HEK293 (cell line): Measurements from ENCODE around the gene PET117.

ENCODE experiments used
- CTCF ChIA-PET: fragments of 350-600 bp; formaldehyde crosslinking; extraction: SDS; loops from one replicate; lab custom pipeline; 2021; ENCODE audit warnings: antibody characterized with exemption; lab: Yijun Ruan, JAX
- POLR2A ChIA-PET: fragments of 300-600 bp; formaldehyde crosslinking; extraction: SDS; loops from one replicate; lab custom pipeline; 2020; ENCODE audit warnings: antibody characterized with exemption, inconsistent platforms; lab: Yijun Ruan, JAX
- H3K27ac ChIP-seq: fragments of 200-500 bp; sonication (Bioruptor generic); 2 replicates; pipeline ENCODE4 v1.5.1; 2014; ENCODE audit warnings: low read depth, low read length, control low read depth, inconsistent platforms; ENCODE audit errors: extremely low read depth
- H3K36me3 ChIP-seq, 2 experiments: fragments of 200-500 bp in 1 of 2; sonication (Bioruptor generic) in 1 of 2; 1 replicate in 1 of 2; 2 replicates in 1 of 2; pipeline ENCODE4 v1.5.1; 2014 to 2017; ENCODE audit warnings: inconsistent platforms in 2 of 2, low read length in 2 of 2; ENCODE audit not compliant: control insufficient read depth in 2 of 2, insufficient read depth in 1 of 2
- H3K4me1 ChIP-seq: fragments of 200-500 bp; sonication (Bioruptor generic); 2 replicates; pipeline ENCODE4 v1.5.1; 2014; ENCODE audit warnings: mild to moderate bottlenecking, low read length, inconsistent platforms; ENCODE audit not compliant: control insufficient read depth, insufficient read depth
- H3K4me3 ChIP-seq: 2 replicates; pipeline ENCODE4 v1.5.1; 2011; ENCODE audit warnings: low read depth, mild to moderate bottlenecking, control low read depth, low read length, moderate library complexity
- H3K9me3 ChIP-seq: fragments of 200-500 bp; sonication (Bioruptor generic); 2 replicates; pipeline ENCODE4 v1.5.1; 2014; ENCODE audit warnings: low read depth, low read length, inconsistent platforms; ENCODE audit not compliant: control insufficient read depth, insufficient read depth
- GLI2 ChIP-seq: fragments of 450-650 bp; formaldehyde crosslinking; IDR thresholded peaks from 2 replicates; pipeline ENCODE4; 2017; ENCODE audit warnings: missing biosample characterization, missing genetic modification characterization, low read depth, borderline replicate concordance
- GLIS2 ChIP-seq: fragments of 450-650 bp; formaldehyde crosslinking; IDR thresholded peaks from 2 replicates; pipeline ENCODE4 v1.5.1; 2016; ENCODE audit warnings: missing biosample characterization, missing genetic modification characterization
- MEIS1 ChIP-seq: sonication (generic); formaldehyde crosslinking; IDR thresholded peaks from 2 replicates; pipeline ENCODE4 v1.8.1; 2022; ENCODE audit warnings: missing genetic modification reagents, mild to moderate bottlenecking, borderline replicate concordance
- SP2 ChIP-seq: fragments of 450-650 bp; formaldehyde crosslinking; IDR thresholded peaks from 2 replicates; pipeline ENCODE4 v1.5.1; 2016; ENCODE audit warnings: missing biosample characterization, missing genetic modification characterization
- TCF7L2 ChIP-seq: IDR thresholded peaks from 2 replicates; pipeline ENCODE4 v1.6.1; 2011; ENCODE audit warnings: low read depth, mild to moderate bottlenecking, inconsistent platforms, low read length, moderate library complexity, borderline replicate concordance
- TRIM28 ChIP-seq: IDR thresholded peaks from 2 replicates; pipeline ENCODE4 v1.6.1; 2011; ENCODE audit warnings: low read length, control low read depth, borderline replicate concordance
- YY2 ChIP-seq: fragments of 450-650 bp; formaldehyde crosslinking; IDR thresholded peaks from 2 replicates; pipeline ENCODE4 v1.5.1; 2016; ENCODE audit warnings: missing biosample characterization, missing genetic modification characterization
- ZBTB7A ChIP-seq: fragments of 450-650 bp; formaldehyde crosslinking; IDR thresholded peaks from 2 replicates; pipeline ENCODE4 v1.5.1; 2016; ENCODE audit warnings: low read depth, missing biosample characterization, missing genetic modification characterization
- ZFP41 ChIP-seq: fragments of 450-650 bp; formaldehyde crosslinking; IDR thresholded peaks from 2 replicates; pipeline ENCODE4 v1.5.1; 2016; ENCODE audit warnings: missing biosample characterization, missing genetic modification characterization, borderline replicate concordance
- ZNF121 ChIP-seq: fragments of 450-650 bp; formaldehyde crosslinking; IDR thresholded peaks from 2 replicates; pipeline ENCODE4 v1.5.1; 2016; ENCODE audit warnings: missing biosample characterization, missing genetic modification characterization
- ZNF335 ChIP-seq: fragments of 450-650 bp; formaldehyde crosslinking; conservative IDR thresholded peaks from 2 replicates; pipeline ENCODE4 v1.5.1; 2016; ENCODE audit warnings: missing biosample characterization, missing genetic modification characterization
- ZNF366 ChIP-seq: fragments of 450-650 bp; formaldehyde crosslinking; conservative IDR thresholded peaks from 2 replicates; pipeline ENCODE4 v1.5.1; 2016; ENCODE audit warnings: missing biosample characterization, missing genetic modification characterization
- ZNF423 ChIP-seq: fragments of 450-650 bp; formaldehyde crosslinking; IDR thresholded peaks from 2 replicates; pipeline ENCODE4 v1.5.1; 2016; ENCODE audit warnings: missing biosample characterization, missing genetic modification characterization
- ZNF707 ChIP-seq: fragments of 450-650 bp; formaldehyde crosslinking; IDR thresholded peaks from 2 replicates; pipeline ENCODE4 v1.5.1; 2016; ENCODE audit warnings: missing biosample characterization, missing genetic modification characterization
- ZNF776 ChIP-seq: fragments of 450-650 bp; formaldehyde crosslinking; IDR thresholded peaks from 2 replicates; pipeline ENCODE4 v1.5.0; 2017; ENCODE audit warnings: missing biosample characterization, missing genetic modification characterization, borderline replicate concordance
- TF ChIP-seq, protein P1 (sequence below): fragments of 450-650 bp; formaldehyde crosslinking; IDR thresholded peaks from 2 replicates; pipeline ENCODE4 v1.5.1; 2016; ENCODE audit warnings: missing biosample characterization, missing genetic modification characterization
- TF ChIP-seq, protein P2 (sequence below): fragments of 450-650 bp; formaldehyde crosslinking; IDR thresholded peaks from 2 replicates; pipeline ENCODE4; 2016; ENCODE audit warnings: missing biosample characterization, missing genetic modification characterization
- TF ChIP-seq, protein P3 (sequence below): fragments of 450-650 bp; formaldehyde crosslinking; IDR thresholded peaks from 2 replicates; pipeline ENCODE4 v1.5.1; 2017; ENCODE audit warnings: missing biosample characterization, missing genetic modification characterization
- TF ChIP-seq, protein P4 (sequence below): fragments of 450-650 bp; formaldehyde crosslinking; IDR thresholded peaks from 2 replicates; pipeline ENCODE4 v1.5.1; 2017; ENCODE audit warnings: missing biosample characterization, missing genetic modification characterization
- TF ChIP-seq, protein P5 (sequence below): fragments of 450-650 bp; formaldehyde crosslinking; IDR thresholded peaks from 2 replicates; pipeline ENCODE4 v1.5.1; 2016; ENCODE audit warnings: missing biosample characterization, missing genetic modification characterization
- TF ChIP-seq, protein P6 (sequence below): fragments of 450-650 bp; formaldehyde crosslinking; IDR thresholded peaks from 2 replicates; pipeline ENCODE4 v1.5.1; 2017; ENCODE audit warnings: missing biosample characterization, missing genetic modification characterization

Gene PET117

DNA sequence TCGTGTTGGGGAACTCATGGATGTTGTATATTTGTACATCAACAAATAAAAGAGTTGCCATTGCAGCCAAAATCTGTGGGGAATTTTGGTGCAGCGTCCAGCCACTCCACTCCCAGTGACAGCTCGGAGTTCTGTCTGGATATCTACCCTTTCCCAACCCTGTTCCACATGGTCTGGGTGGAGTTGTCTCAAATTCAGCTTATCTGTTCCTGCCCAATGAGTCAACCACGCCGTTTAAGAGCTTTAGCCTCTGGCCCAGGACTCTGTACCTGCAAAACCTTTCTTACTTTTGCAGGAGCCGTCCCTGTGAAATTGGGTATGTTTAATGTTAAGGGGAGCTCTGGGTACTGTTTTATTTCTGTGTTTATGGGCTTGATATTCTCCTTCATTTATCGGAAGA lies 46.0 kb upstream of the PET117 start:
- Histone ChIP-seq H3K4me1 (no peaks in the 10 kb centered on the region), H3K27ac (no peak overlapping the region), H3K9me3 (no peaks in the 10 kb centered on the region), H3K4me3 (no peak overlapping the region), H3K36me3 (no peaks in the 10 kb centered on the region)
- CTCF ChIA-PET, result interaction anchor here (1.2 kb wide), 1 partner anchor 184 kb away, joined by 3 read pairs; no protein-coding TSS in a partner anchor
- POLR2A ChIA-PET, result no interaction called here
- TF ChIP-seq, protein P1, sequence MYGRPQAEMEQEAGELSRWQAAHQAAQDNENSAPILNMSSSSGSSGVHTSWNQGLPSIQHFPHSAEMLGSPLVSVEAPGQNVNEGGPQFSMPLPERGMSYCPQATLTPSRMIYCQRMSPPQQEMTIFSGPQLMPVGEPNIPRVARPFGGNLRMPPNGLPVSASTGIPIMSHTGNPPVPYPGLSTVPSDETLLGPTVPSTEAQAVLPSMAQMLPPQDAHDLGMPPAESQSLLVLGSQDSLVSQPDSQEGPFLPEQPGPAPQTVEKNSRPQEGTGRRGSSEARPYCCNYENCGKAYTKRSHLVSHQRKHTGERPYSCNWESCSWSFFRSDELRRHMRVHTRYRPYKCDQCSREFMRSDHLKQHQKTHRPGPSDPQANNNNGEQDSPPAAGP (tag by site-specific recombination), result no peak
- TF ChIP-seq TRIM28 (no peak), ZNF335 (no peak), YY2 (tag by site-specific recombination) (no peak), ZNF423 (tag by site-specific recombination) (no peak), ZNF707 (tag by site-specific recombination) (no peak), GLIS2 (tag by site-specific recombination) (no peak)
- TF ChIP-seq, protein P2, sequence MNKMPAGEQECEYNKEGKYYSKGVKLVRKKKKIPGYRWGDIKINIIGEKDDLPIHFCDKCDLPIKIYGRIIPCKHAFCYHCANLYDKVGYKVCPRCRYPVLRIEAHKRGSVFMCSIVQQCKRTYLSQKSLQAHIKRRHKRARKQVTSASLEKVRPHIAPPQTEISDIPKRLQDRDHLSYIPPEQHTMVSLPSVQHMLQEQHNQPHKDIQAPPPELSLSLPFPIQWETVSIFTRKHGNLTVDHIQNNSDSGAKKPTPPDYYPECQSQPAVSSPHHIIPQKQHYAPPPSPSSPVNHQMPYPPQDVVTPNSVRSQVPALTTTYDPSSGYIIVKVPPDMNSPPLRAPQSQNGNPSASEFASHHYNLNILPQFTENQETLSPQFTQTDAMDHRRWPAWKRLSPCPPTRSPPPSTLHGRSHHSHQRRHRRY (tag by site-specific recombination), result no peak
- TF ChIP-seq, all 188 proteins: peak for 0

DNA sequence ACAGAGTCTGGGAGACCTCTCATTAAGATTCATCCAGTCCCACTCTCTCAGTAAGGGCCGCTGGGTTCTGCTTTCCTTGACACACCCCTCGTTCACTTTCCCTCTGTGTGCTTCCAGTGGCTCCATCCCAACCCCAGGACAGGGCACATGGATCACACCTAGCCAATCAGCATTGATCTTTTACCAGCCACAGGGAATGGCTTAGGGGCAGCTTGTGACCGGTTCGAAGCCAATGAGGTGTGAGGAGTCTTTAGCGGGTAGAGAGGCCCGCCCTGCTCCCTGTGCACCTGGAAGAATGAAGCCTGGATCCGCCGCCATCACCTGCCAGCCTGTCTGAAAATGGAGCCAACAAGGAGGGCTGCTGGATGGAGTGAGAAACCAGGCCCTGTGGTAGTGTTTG lies 44.8 kb upstream of the PET117 start:
- Histone ChIP-seq H3K4me3 (no peak overlapping the region), H3K9me3 (no peaks in the 10 kb centered on the region), H3K36me3 (no peaks in the 10 kb centered on the region), H3K27ac (no peak overlapping the region), H3K4me1 (no peaks in the 10 kb centered on the region)
- ChIA-PET POLR2A (no interaction called here), CTCF (no interaction called here)
- TF ChIP-seq, protein P3, sequence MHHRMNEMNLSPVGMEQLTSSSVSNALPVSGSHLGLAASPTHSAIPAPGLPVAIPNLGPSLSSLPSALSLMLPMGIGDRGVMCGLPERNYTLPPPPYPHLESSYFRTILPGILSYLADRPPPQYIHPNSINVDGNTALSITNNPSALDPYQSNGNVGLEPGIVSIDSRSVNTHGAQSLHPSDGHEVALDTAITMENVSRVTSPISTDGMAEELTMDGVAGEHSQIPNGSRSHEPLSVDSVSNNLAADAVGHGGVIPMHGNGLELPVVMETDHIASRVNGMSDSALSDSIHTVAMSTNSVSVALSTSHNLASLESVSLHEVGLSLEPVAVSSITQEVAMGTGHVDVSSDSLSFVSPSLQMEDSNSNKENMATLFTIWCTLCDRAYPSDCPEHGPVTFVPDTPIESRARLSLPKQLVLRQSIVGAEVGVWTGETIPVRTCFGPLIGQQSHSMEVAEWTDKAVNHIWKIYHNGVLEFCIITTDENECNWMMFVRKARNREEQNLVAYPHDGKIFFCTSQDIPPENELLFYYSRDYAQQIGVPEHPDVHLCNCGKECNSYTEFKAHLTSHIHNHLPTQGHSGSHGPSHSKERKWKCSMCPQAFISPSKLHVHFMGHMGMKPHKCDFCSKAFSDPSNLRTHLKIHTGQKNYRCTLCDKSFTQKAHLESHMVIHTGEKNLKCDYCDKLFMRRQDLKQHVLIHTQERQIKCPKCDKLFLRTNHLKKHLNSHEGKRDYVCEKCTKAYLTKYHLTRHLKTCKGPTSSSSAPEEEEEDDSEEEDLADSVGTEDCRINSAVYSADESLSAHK, result no peak
- TF ChIP-seq SP2 (tag by site-specific recombination) (no peak), GLI2 (tag by site-specific recombination) (no peak), TCF7L2 (no peak)

DNA sequence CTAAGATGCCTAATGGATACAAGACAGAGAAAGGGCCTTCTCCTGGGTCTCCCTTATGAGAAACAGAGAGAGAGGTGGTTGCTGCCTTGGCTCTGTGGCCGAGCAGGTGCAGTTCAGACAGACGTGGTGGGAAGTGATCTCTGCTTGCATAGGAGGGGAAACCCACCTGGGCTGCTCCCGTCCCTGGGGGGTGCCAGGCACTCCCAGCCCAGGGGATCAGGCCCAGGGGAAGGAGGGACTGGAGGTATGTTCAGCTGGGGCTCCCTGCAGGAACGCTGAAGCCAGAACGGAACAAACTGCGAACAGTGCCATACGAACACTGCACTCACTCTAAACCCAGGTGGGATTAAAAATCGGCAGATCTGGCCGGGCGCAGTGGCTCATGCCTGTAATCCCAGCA lies 44.3 kb upstream of the PET117 start:
- Histone ChIP-seq H3K36me3 (no peaks in the 10 kb centered on the region), H3K27ac (no peak overlapping the region), H3K4me1 (no peaks in the 10 kb centered on the region), H3K9me3 (no peaks in the 10 kb centered on the region), H3K4me3 (no peak overlapping the region)
- CTCF ChIA-PET, result no interaction called here
- POLR2A ChIA-PET, result no interaction called here
- TF ChIP-seq ZNF366 (no peak), ZNF776 (no peak), ZNF121 (tag by site-specific recombination) (no peak), ZFP41 (tag by site-specific recombination) (no peak), ZBTB7A (tag by site-specific recombination) (no peak), MEIS1 (CRISPR knock-in tag) (no peak)
- TF ChIP-seq, protein P4, sequence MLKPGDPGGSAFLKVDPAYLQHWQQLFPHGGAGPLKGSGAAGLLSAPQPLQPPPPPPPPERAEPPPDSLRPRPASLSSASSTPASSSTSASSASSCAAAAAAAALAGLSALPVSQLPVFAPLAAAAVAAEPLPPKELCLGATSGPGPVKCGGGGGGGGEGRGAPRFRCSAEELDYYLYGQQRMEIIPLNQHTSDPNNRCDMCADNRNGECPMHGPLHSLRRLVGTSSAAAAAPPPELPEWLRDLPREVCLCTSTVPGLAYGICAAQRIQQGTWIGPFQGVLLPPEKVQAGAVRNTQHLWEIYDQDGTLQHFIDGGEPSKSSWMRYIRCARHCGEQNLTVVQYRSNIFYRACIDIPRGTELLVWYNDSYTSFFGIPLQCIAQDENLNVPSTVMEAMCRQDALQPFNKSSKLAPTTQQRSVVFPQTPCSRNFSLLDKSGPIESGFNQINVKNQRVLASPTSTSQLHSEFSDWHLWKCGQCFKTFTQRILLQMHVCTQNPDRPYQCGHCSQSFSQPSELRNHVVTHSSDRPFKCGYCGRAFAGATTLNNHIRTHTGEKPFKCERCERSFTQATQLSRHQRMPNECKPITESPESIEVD (tag by site-specific recombination), result no peak
- TF ChIP-seq, protein P5, sequence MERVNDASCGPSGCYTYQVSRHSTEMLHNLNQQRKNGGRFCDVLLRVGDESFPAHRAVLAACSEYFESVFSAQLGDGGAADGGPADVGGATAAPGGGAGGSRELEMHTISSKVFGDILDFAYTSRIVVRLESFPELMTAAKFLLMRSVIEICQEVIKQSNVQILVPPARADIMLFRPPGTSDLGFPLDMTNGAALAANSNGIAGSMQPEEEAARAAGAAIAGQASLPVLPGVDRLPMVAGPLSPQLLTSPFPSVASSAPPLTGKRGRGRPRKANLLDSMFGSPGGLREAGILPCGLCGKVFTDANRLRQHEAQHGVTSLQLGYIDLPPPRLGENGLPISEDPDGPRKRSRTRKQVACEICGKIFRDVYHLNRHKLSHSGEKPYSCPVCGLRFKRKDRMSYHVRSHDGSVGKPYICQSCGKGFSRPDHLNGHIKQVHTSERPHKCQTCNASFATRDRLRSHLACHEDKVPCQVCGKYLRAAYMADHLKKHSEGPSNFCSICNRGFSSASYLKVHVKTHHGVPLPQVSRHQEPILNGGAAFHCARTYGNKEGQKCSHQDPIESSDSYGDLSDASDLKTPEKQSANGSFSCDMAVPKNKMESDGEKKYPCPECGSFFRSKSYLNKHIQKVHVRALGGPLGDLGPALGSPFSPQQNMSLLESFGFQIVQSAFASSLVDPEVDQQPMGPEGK, result no peak
- TF ChIP-seq, protein P6, sequence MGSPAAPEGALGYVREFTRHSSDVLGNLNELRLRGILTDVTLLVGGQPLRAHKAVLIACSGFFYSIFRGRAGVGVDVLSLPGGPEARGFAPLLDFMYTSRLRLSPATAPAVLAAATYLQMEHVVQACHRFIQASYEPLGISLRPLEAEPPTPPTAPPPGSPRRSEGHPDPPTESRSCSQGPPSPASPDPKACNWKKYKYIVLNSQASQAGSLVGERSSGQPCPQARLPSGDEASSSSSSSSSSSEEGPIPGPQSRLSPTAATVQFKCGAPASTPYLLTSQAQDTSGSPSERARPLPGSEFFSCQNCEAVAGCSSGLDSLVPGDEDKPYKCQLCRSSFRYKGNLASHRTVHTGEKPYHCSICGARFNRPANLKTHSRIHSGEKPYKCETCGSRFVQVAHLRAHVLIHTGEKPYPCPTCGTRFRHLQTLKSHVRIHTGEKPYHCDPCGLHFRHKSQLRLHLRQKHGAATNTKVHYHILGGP, result no peak
